HG03457 (cell line): ENCODE results near the gene REV3L.
"Not testable (repeated sequence)": the region's sequence is repeated elsewhere in the genome, so short reads cannot be mapped to it uniquely, and the experiment has no call there.

Source experiments
- ATAC-seq: cut with Tn5 transposase; IDR thresholded peaks from one replicate; pipeline ENCODE4 v1.9.1; 2021; ENCODE audit warnings: moderate number of reproducible peaks; ENCODE audit not compliant: unreplicated experiment

REV3L gene

GRCh38 chr6:111494951-111495635 is 12.1 kb upstream of the REV3L start:
- no peak for ATAC-seq

- ATAC-seq: no peak
These were observed 9.5 kb upstream of the REV3L start for GRCh38 chr6:111492499-111492898.

GRCh38 chr6:111490067-111490466 is 7.0 kb upstream of the REV3L start:
- ATAC-seq: no peak

GRCh38 chr6:111487661-111488060 is 4.6 kb upstream of the REV3L start:
- ATAC-seq: no peak

- no peak for ATAC-seq
These were observed 3.9 kb upstream of the REV3L start for GRCh38 chr6:111486921-111487320.

- ATAC-seq: no peak
These were observed 3.5 kb upstream of the REV3L start for GRCh38 chr6:111486475-111486874.

- no peak for ATAC-seq
These were observed 2.3 kb upstream of the REV3L start for GRCh38 chr6:111485342-111485741.

GRCh38 chr6:111484633-111484930 is 1.6 kb upstream of the REV3L start:
- ATAC-seq: no peak

GRCh38 chr6:111483736-111484632 is 966 bp upstream of the REV3L start:
- ATAC-seq: peak; percentile 37

- peak; percentile 19 for ATAC-seq
These were observed 645 bp downstream of the REV3L start for GRCh38 chr6:111482188-111482958.

GRCh38 chr6:111481836-111482187 is 1.2 kb downstream of the REV3L start:
- no peak for ATAC-seq

GRCh38 chr6:111480988-111481822 is 1.8 kb downstream of the REV3L start:
- ATAC-seq: no peak

- no peak for ATAC-seq
These were observed 4.3 kb downstream of the REV3L start for GRCh38 chr6:111478749-111479148.

GRCh38 chr6:111478064-111478476 is 4.9 kb downstream of the REV3L start:
- ATAC-seq: no peak

- no peak for ATAC-seq
These were observed 5.5 kb downstream of the REV3L start for GRCh38 chr6:111477481-111477938.

GRCh38 chr6:111476061-111476460 is 7.0 kb downstream of the REV3L start:
- not testable (repeated sequence) for ATAC-seq

GRCh38 chr6:111474771-111475170 is 8.2 kb downstream of the REV3L start:
- ATAC-seq: no peak

GRCh38 chr6:111474106-111474505 is 8.9 kb downstream of the REV3L start:
- ATAC-seq: no peak

GRCh38 chr6:111472933-111473435 is 10.0 kb downstream of the REV3L start:
- ATAC-seq: no peak

- no peak for ATAC-seq
These were observed 11.1 kb downstream of the REV3L start for GRCh38 chr6:111471958-111472357.
